ENCODE measurements around the gene DACT2. TPM values are rescaled to one million over a fixed set of nuclear protein-coding genes. Genes with fewer than 3 reads are reported as not detected.

Gene DACT2
- total RNA-seq, 1 experiment from 2014 or later: not detected

DNA sequence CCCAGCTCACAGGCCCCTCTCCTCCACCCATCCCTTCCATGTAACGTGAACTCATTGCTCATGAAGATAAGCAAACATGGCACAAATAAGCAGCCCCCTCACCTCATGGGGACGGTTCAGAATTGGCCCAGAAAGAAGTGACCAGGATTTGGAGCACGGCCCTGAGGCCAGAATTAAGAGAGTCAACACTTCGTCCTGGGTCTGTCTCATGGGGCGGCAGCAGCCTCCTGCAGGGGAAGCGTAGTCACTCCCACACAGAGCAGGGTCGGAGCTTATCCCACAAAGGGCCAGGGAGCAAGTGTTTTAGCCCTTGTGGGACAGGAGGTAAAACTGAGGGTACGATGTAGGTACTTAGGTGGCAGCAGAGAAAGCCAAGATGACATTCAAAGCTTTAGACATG, 28.6 kb upstream of the DACT2 start:
- Mint-ChIP-seq H3K4me1 (ENCODE audit: insufficient read depth, unreplicated experiment) (no peaks in the 10 kb centered on the region), H3K4me3 (ENCODE audit: unreplicated experiment) (no peak overlapping the region), H3K9me3 (ENCODE audit: unreplicated experiment) (peaks cover 22% of the 10 kb centered on the region), H3K27ac (ENCODE audit: low read depth, unreplicated experiment) (no peak overlapping the region), H3K36me3 (ENCODE audit: insufficient read depth, unreplicated experiment) (no peaks in the 10 kb centered on the region), H3K27me3 (ENCODE audit: insufficient read depth, unreplicated experiment) (peaks cover 80% of the 10 kb centered on the region)
- ChIA-PET CTCF (interaction anchor here (0.7 kb wide), 1 partner anchor 22 kb away, joined by 4 read pairs; no protein-coding TSS in a partner anchor), POLR2A (no interaction called here)
- no TSS peak for BruUV-seq (replicated peaks)
- intact Hi-C loops (cut with micrococcal nuclease): no loop called here
- TF ChIP-seq, protein P1, sequence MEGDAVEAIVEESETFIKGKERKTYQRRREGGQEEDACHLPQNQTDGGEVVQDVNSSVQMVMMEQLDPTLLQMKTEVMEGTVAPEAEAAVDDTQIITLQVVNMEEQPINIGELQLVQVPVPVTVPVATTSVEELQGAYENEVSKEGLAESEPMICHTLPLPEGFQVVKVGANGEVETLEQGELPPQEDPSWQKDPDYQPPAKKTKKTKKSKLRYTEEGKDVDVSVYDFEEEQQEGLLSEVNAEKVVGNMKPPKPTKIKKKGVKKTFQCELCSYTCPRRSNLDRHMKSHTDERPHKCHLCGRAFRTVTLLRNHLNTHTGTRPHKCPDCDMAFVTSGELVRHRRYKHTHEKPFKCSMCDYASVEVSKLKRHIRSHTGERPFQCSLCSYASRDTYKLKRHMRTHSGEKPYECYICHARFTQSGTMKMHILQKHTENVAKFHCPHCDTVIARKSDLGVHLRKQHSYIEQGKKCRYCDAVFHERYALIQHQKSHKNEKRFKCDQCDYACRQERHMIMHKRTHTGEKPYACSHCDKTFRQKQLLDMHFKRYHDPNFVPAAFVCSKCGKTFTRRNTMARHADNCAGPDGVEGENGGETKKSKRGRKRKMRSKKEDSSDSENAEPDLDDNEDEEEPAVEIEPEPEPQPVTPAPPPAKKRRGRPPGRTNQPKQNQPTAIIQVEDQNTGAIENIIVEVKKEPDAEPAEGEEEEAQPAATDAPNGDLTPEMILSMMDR (IDR thresholded peaks at IDR 0.05; ENCODE audit: unreplicated experiment): no peak
- DNase-seq (ENCODE audit: unreplicated experiment): no peak

DNA sequence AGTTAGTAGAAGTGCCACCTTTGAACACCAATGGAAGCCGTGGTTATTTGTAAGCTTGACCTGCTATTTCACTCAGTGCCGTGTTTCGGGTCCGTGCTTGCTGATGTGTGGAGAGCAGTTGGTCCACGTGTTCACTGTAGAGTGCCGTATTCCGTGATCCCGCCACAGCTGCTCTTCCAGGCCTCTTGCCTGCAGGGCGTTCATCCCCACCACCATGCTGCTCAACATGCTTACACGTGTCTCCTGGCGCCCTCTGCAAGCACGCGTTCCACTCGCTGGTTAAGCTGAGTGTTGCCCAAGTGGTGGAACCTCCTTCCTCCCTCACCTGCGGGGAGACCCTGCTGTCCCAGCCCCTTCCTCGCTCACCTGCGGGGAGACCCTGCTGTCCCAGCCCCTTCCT, 28.0 kb upstream of the DACT2 start:
- H3K36me3 Mint-ChIP-seq (ENCODE audit: insufficient read depth, unreplicated experiment): no peaks in the 10 kb centered on the region
- H3K27ac Mint-ChIP-seq (ENCODE audit: low read depth, unreplicated experiment): no peak overlapping the region
- H3K4me3 Mint-ChIP-seq (ENCODE audit: unreplicated experiment): no peak overlapping the region
- DNase-seq (ENCODE audit: unreplicated experiment): no peak
- TF ChIP-seq, protein P1 (IDR thresholded peaks at IDR 0.05; ENCODE audit: unreplicated experiment): no peak
- peaks cover 76% of the 10 kb centered on the region for H3K27me3 Mint-ChIP-seq (ENCODE audit: insufficient read depth, unreplicated experiment)
- ChIA-PET POLR2A (no interaction called here), CTCF (interaction anchor here (0.7 to 1.0 kb wide), 2 partner anchors 23 to 39 kb away, joined by 3 to 4 read pairs; no protein-coding TSS in a partner anchor)
- H3K9me3 Mint-ChIP-seq (ENCODE audit: unreplicated experiment): peaks cover 22% of the 10 kb centered on the region
- H3K4me1 Mint-ChIP-seq (ENCODE audit: insufficient read depth, unreplicated experiment): no peaks in the 10 kb centered on the region
- intact Hi-C loops (cut with micrococcal nuclease): no loop called here
- no TSS peak for BruUV-seq (replicated peaks)

DNA sequence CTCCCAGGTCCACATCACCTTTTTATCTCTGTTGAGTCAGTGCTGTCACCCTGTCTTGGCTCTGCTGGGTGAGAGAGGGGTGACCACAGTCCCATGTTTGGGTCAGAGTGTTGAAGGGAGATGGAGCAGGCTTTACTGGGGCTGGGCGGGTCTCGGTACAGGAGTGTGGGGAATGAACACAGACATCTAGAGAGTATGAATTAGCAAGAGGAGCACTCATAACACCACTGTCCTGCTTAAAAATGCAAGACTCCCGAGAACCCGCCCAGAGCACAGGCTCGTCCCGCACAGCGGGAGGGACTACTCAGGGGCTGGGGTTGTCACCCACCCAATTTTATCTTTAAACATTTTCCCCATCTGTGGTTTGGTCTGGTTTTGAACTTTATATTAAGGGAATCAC, 27.5 kb upstream of the DACT2 start:
- CTCF ChIA-PET: interaction anchor here (1.0 kb wide), 2 partner anchors 24 to 39 kb away, joined by 3 read pairs; no protein-coding TSS in a partner anchor
- H3K27me3 Mint-ChIP-seq (ENCODE audit: insufficient read depth, unreplicated experiment): peaks cover 70% of the 10 kb centered on the region
- intact Hi-C loops (cut with micrococcal nuclease): no loop called here
- POLR2A ChIA-PET: no interaction called here
- H3K36me3 Mint-ChIP-seq (ENCODE audit: insufficient read depth, unreplicated experiment): no peaks in the 10 kb centered on the region
- peaks cover 22% of the 10 kb centered on the region for H3K9me3 Mint-ChIP-seq (ENCODE audit: unreplicated experiment)
- H3K27ac Mint-ChIP-seq (ENCODE audit: low read depth, unreplicated experiment): no peak overlapping the region
- no peaks in the 10 kb centered on the region for H3K4me1 Mint-ChIP-seq (ENCODE audit: insufficient read depth, unreplicated experiment)
- DNase-seq (ENCODE audit: unreplicated experiment): no peak
- H3K4me3 Mint-ChIP-seq (ENCODE audit: unreplicated experiment): no peak overlapping the region
- BruUV-seq (replicated peaks): no TSS peak
- TF ChIP-seq, protein P1 (IDR thresholded peaks at IDR 0.05; ENCODE audit: unreplicated experiment): no peak

DNA sequence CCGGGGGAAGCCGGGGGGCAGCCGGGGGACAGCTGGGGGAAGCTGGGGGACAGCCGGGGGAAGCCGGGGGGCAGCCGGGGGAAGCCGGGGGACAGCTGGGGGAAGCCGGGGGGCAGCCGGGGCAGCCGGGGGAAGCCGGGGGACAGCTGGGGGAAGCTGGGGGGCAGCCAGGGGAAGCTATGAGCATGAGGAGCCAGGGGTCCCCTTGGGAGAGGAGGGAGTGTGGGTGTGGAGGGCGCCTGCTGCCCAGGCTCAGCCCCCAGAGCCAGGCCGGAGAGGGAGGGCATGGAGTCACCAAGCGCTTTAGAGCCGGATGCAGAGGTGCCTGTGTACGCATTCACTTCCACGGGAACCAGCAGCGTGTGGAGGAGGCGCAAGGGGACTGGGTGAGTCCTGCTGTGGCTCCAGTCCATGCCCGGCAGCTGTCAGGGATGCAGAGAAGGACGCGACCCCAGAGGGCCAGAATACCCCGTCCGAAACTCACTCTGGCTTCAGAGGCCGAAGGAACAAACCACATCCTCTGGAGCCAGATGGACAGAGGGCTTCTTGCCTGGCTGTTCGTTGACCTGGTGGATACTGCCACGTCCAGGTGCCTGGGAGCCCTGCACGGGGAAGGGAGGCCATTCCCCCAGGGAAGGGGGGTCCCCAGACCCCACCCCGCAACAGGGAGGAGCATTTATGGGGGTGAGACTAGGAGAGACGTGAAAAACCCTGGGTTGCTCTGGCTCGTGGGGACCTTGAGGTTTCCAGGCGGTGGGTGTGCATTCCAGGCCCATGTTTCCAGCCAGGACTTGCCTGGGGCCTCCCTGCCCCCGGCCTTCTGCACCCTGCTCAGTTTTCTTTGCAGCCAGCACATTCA, 26.5 kb upstream of the DACT2 start:
- POLR2A ChIA-PET: no interaction called here
- Mint-ChIP-seq H3K27me3 (ENCODE audit: insufficient read depth, unreplicated experiment) (peaks cover 61% of the 10 kb centered on the region), H3K27ac (ENCODE audit: low read depth, unreplicated experiment) (no peak overlapping the region), H3K9me3 (ENCODE audit: unreplicated experiment) (peaks cover 18% of the 10 kb centered on the region), H3K4me3 (ENCODE audit: unreplicated experiment) (no peak overlapping the region), H3K4me1 (ENCODE audit: insufficient read depth, unreplicated experiment) (no peaks in the 10 kb centered on the region), H3K36me3 (ENCODE audit: insufficient read depth, unreplicated experiment) (no peaks in the 10 kb centered on the region)
- intact Hi-C loops (cut with micrococcal nuclease): no loop called here
- CTCF ChIA-PET: interaction anchor here (1.0 kb wide), 1 partner anchor 25 kb away, joined by 3 read pairs; no protein-coding TSS in a partner anchor
- DNase-seq (ENCODE audit: unreplicated experiment): no peak
- TF ChIP-seq, protein P1 (IDR thresholded peaks at IDR 0.05; ENCODE audit: unreplicated experiment): no peak
- no TSS peak for BruUV-seq (replicated peaks)

Measured in MCF 10A (cell line).